Endothelial cell of umbilical vein (primary cell): ENCODE results near the gene LHCGR. TPM values are rescaled to one million over a fixed set of nuclear protein-coding genes. Genes with fewer than 3 reads are reported as not detected.

ENCODE experiments used
- BruUV-seq: library from RNA; stranded (reverse); fragments of 400-500 nt; replicated peaks from 2 replicates; lab custom pipeline; 2021; lab: Mats Ljungman, UMichigan
- CTCF ChIA-PET: fragments of 300-600, 350-600 bp; sonication (Branson Sonifier 250); formaldehyde crosslinking; loops from one replicate; lab custom pipeline; 2021; ENCODE audit warnings: antibody characterized with exemption, inconsistent platforms; lab: Charles Lee
- POLR2A ChIA-PET: fragments of 300-600, 350-600 bp; sonication (Branson Sonifier 250); formaldehyde crosslinking; loops from one replicate; lab custom pipeline; 2021; ENCODE audit warnings: antibody characterized with exemption, inconsistent platforms; lab: Charles Lee
- DNase-seq: peaks from one replicate; pipeline ENCODE4 v3.0.0-alpha.2; 2011; ENCODE audit warnings: low read depth, low spot score
- FAIRE-seq: peaks from 2 replicates; lab custom pipeline; 2011; peaks lifted over from hg19 to GRCh38; lab: Jason Lieb, UNC
- H2AFZ ChIP-seq: 2 replicates; pipeline ENCODE4 v1.6.0; 2012; ENCODE audit warnings: low read depth, low read length, control low read depth, inconsistent platforms
- H3K27ac ChIP-seq: 2 replicates; pipeline ENCODE4 v1.5.1; 2011; ENCODE audit warnings: low read depth, mild to moderate bottlenecking, control low read depth, low read length, moderate library complexity; ENCODE audit not compliant: insufficient read depth
- H3K27me3 ChIP-seq, 2 experiments: 2 replicates each; pipeline versions ENCODE4 v1.6.0 to v1.6.1; 2011; ENCODE audit warnings: low read length in 2 of 2, mixed read lengths in 1 of 2; ENCODE audit not compliant: control insufficient read depth in 2 of 2, insufficient read depth in 2 of 2
- H3K36me3 ChIP-seq, 2 experiments: 2 replicates in 1 of 2; 3 replicates in 1 of 2; pipeline ENCODE4 v1.5.1; 2011; ENCODE audit warnings: low read length in 2 of 2, mild to moderate bottlenecking in 1 of 2, moderate library complexity in 1 of 2; ENCODE audit not compliant: control insufficient read depth in 2 of 2, insufficient read depth in 2 of 2; ENCODE audit errors: extremely low read depth in 1 of 2
- H3K4me1 ChIP-seq: 3 replicates; pipeline ENCODE4 v1.5.1; 2011; ENCODE audit warnings: mild to moderate bottlenecking, low read length; ENCODE audit not compliant: control insufficient read depth, insufficient read depth; ENCODE audit errors: extremely low read depth
- H3K4me2 ChIP-seq: 2 replicates; pipeline ENCODE4 v1.6.1; 2011; ENCODE audit warnings: low read length, control low read depth, mixed read lengths; ENCODE audit not compliant: insufficient read depth
- H3K4me3 ChIP-seq, 3 experiments: fragments of 200-600 bp in 1 of 3; sonication (generic), shearing (Covaris generic) in 1 of 3; replicated peaks in 1 of 3; 2 replicates each; pipeline ENCODE4 v1.5.1; 2011 to 2016; ENCODE audit warnings: control low read depth in 3 of 3, low read length in 3 of 3, mild to moderate bottlenecking in 2 of 3, inconsistent platforms in 1 of 3, low read depth in 1 of 3, moderate library complexity in 1 of 3; ENCODE audit not compliant: insufficient read depth in 1 of 3
- H3K79me2 ChIP-seq: 2 replicates; pipeline ENCODE4 v1.6.0; 2012; ENCODE audit warnings: low read length, inconsistent platforms; ENCODE audit not compliant: control insufficient read depth, insufficient read depth
- H3K9ac ChIP-seq: replicated peaks from 2 replicates; pipeline ENCODE3; 2011; ENCODE audit warnings: low read length, control low read depth; ENCODE audit not compliant: insufficient read depth; ENCODE audit errors: extremely low read depth
- H3K9me1 ChIP-seq: replicated peaks from 3 replicates; pipeline ENCODE4 v1.6.0; 2011; ENCODE audit warnings: mild to moderate bottlenecking, low read length; ENCODE audit not compliant: control insufficient read depth, insufficient read depth; ENCODE audit errors: extremely low read depth
- H3K9me3 ChIP-seq: replicated peaks from 2 replicates; pipeline ENCODE4 v1.5.1; 2012; ENCODE audit warnings: low read length, inconsistent platforms; ENCODE audit not compliant: control insufficient read depth, insufficient read depth
- H4K20me1 ChIP-seq: replicated peaks from 2 replicates; pipeline ENCODE3; 2011; ENCODE audit warnings: mild to moderate bottlenecking, low read length; ENCODE audit not compliant: control insufficient read depth, insufficient read depth; ENCODE audit errors: extremely low read depth
- CTCF ChIP-seq, 2 donors: IDR thresholded peaks; 1 replicate in 1 of 2; 2 replicates in 1 of 2; pipeline ENCODE4 v1.5.1; 2011; ENCODE audit warnings: low read length in 2 of 2, mild to moderate bottlenecking in 2 of 2, moderate library complexity in 2 of 2, control low read depth in 1 of 2, inconsistent platforms in 1 of 2, low read depth in 1 of 2; ENCODE audit not compliant: insufficient read depth in 1 of 2; ENCODE audit errors: extremely low read depth in 1 of 2
- EZH2 ChIP-seq: IDR thresholded peaks from 2 replicates; pipeline ENCODE4 v1.6.1; 2012; ENCODE audit warnings: borderline replicate concordance, low read depth, mild to moderate bottlenecking, moderate library complexity, low read length, inconsistent platforms; ENCODE audit not compliant: severe bottlenecking
- FOS ChIP-seq: IDR thresholded peaks from 2 replicates; pipeline ENCODE4 v1.6.1; 2011; ENCODE audit warnings: mild to moderate bottlenecking, low read length, moderate library complexity, borderline replicate concordance; ENCODE audit not compliant: insufficient read depth
- GATA2 ChIP-seq: IDR thresholded peaks from 2 replicates; pipeline ENCODE4 v1.7.0; 2011; ENCODE audit warnings: low read depth, mild to moderate bottlenecking, moderate library complexity, mixed read lengths, low read length; ENCODE audit not compliant: insufficient read length, insufficient read depth
- JUN ChIP-seq: IDR thresholded peaks from 2 replicates; pipeline ENCODE4 v1.6.1; 2011; ENCODE audit warnings: borderline replicate concordance, low read depth; ENCODE audit not compliant: insufficient read length, insufficient read depth
- MYC ChIP-seq: IDR thresholded peaks from one replicate; pipeline ENCODE4 v1.6.1; 2011; ENCODE audit warnings: mild to moderate bottlenecking, low read depth, low read length
- POLR2A ChIP-seq: IDR thresholded peaks from 2 replicates; pipeline ENCODE4 v1.6.1; 2012; ENCODE audit warnings: low read depth, mild to moderate bottlenecking, control low read depth, low read length
- POLR2AphosphoS5 ChIP-seq: IDR thresholded peaks from 2 replicates; pipeline ENCODE4 v1.6.1; 2012; ENCODE audit warnings: low read depth, mild to moderate bottlenecking, control low read depth, low read length, moderate library complexity; ENCODE audit not compliant: insufficient read depth
- dilution Hi-C: fragments of 300-500 bp; cut with MboI; formaldehyde crosslinking; loops from one replicate; pipeline ENCODE4 v1.15.0; 2019; ENCODE audit warnings: low sequenced_read_pairs; ENCODE audit not compliant: extremely low pct_ligation_motif_present
- intact Hi-C: fragments of 100-400 bp; cut with micrococcal nuclease; formaldehyde crosslinking; loops from one replicate; pipeline ENCODE4 v1.10.0; 2022
- polyA plus RNA-seq, 4 experiments: library from polyadenylated mRNA; depleted of rRNA in 3 of 4; stranded (reverse) in 3 of 4; unstranded in 1 of 4; fragments of >200 nt; gene quantifications; 2 replicates each; pipeline versions ENCODE4 v1.2.1 to v1.2.3, GENCODE V29; 2011 to 2012; ENCODE audit warnings: missing spikeins in 1 of 4
- total RNA-seq: library from RNA; stranded (reverse); gene quantifications from 2 replicates; pipeline ENCODE4 v1.2.3, GENCODE V29; 2021
- TF ChIP-seq, protein P1 (sequence below): IDR thresholded peaks from 2 replicates; pipeline ENCODE4 v1.6.1; 2011; ENCODE audit not compliant: insufficient read depth, insufficient read length

The LHCGR gene
- total and polyA plus RNA-seq, 2 donors (not counting 3 experiments of a cell fraction or from before 2014, with no cell fraction given), result not detected

DNA sequence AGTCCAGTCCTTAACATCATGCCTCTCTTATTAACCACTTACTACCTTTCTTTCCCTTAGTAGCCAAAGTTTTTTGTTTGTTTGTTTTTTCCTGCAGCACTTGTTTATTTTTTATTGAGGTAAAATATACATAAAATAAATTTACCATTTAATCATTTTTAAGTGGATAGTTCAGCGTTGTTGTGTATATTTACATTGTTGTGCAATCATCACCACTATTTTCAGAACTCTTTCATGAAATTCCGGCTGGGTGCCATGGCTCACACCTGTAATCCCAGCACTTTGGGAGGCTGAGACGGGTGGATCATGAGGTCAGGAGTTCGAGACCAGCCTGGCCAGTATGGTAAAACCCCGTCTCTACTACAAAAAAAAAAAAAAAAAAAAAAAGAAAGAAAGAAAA is 38.1 kb upstream of the LHCGR start:
- Histone ChIP-seq H3K9me3 (no peaks in the 10 kb centered on the region), H3K27ac (no peak overlapping the region), H3K4me2 (no peak overlapping the region), H4K20me1 (no peaks in the 10 kb centered on the region), H3K36me3 (no peaks in the 10 kb centered on the region), H3K4me1 (no peaks in the 10 kb centered on the region), H3K27me3 (no peaks in the 10 kb centered on the region), H2AFZ (no peak overlapping the region), H3K79me2 (no peaks in the 10 kb centered on the region), H3K9ac (no peak overlapping the region), H3K9me1 (no peaks in the 10 kb centered on the region), H3K4me3 (no peak overlapping the region)
- no TSS peak for BruUV-seq
- DNase-seq (no peak), FAIRE-seq (no peak)
- ChIA-PET POLR2A (no interaction called here), CTCF (no interaction called here)
- intact Hi-C loops, result no loop called here
- dilution Hi-C loops, result no loop called here
- no peak for TF ChIP-seq FOS
- TF ChIP-seq POLR2AphosphoS5, result no peak
- TF ChIP-seq EZH2, result no peak
- TF ChIP-seq JUN, result no peak
- TF ChIP-seq POLR2A, result no peak

DNA sequence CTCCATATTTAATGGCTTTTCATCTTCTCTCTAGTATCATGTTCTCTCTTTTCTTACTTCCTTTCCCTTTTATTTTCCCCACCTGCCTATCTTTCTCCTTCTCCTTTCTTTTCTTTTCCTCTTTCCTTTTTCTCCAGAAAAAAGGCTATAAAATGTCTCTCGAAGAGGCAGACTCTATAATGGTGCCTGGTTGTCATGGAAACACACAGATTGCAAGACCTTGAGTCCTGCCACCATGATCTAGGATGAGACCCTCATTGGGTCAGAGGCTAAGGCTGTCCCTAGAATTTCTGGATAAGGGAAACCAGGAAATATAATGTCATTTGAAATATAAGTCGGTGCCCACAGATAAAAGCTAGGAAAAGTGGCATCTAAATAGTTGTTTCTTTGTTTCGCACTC is 36.5 kb upstream of the LHCGR start:
- intact Hi-C loops (no loop called here), dilution Hi-C loops (no loop called here)
- no peaks in the 10 kb centered on the region for H3K9me1 ChIP-seq
- H3K27me3 ChIP-seq, result no peaks in the 10 kb centered on the region
- BruUV-seq, result no TSS peak
- FAIRE-seq, result no peak
- H3K79me2 ChIP-seq, result no peaks in the 10 kb centered on the region
- H3K4me3 ChIP-seq, result no peak overlapping the region
- CTCF ChIA-PET, result no interaction called here
- no peak overlapping the region for H3K4me2 ChIP-seq
- H2AFZ ChIP-seq, result no peak overlapping the region
- DNase-seq, result no peak
- no peak overlapping the region for H3K9ac ChIP-seq
- H3K27ac ChIP-seq, result no peak overlapping the region
- H4K20me1 ChIP-seq, result no peaks in the 10 kb centered on the region
- POLR2A ChIA-PET, result no interaction called here
- no peaks in the 10 kb centered on the region for H3K36me3 ChIP-seq
- H3K4me1 ChIP-seq, result no peaks in the 10 kb centered on the region
- H3K9me3 ChIP-seq, result no peaks in the 10 kb centered on the region
- TF ChIP-seq JUN (no peak), POLR2AphosphoS5 (no peak), GATA2 (no peak), FOS (no peak), POLR2A (no peak), MYC (no peak), CTCF (IDR thresholded peaks at IDR 0.05; ENCODE audit: extremely low read depth in 1 of 2, insufficient read depth in 1 of 2, low read depth in 1 of 2, low read length in 2 of 2) (no peak), EZH2 (no peak)
- TF ChIP-seq, protein P1, sequence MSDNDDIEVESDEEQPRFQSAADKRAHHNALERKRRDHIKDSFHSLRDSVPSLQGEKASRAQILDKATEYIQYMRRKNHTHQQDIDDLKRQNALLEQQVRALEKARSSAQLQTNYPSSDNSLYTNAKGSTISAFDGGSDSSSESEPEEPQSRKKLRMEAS, result no peak
